Measurements from ENCODE around the gene STX5. TPM values are rescaled to one million over a fixed set of nuclear protein-coding genes. Genes with fewer than 3 reads are reported as not detected.
"Not testable (repeated sequence)": the region's sequence is repeated elsewhere in the genome, so short reads cannot be mapped to it uniquely, and the experiment has no call there.

The STX5 gene
- total RNA-seq, 1 donor from 2014 or later = 40.9 TPM

DNA sequence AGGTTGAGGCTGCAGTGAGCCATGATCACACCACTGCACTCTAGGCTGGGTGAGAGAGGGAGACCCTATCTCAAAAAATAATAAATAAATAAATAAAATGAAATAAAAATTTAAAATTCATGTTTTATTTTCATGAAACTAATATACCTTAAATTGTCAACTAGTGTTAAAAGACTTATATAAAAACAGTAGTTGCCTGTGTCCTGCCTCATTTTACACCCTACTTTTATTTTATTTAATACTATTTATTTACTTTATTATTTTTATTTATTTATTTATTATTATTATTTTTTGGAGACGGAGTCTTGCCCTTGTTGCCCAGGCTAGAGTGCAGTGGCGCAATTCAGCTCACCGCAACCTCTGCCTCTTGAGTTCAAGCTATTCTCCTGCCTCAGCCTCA, 12.3 kb upstream of the STX5 start:
- H3K36me3 ChIP-seq = no peaks in the 10 kb centered on the region
- H3K9me3 ChIP-seq = no peaks in the 10 kb centered on the region
- no peak overlapping the region for H3K27ac ChIP-seq
- no peak for ATAC-seq
- no peak overlapping the region for H3K4me3 ChIP-seq
- intact Hi-C loops (cut with DNase I) = no loop called here
- TF ChIP-seq CTCF (IDR thresholded peaks at IDR 0.05) = no peak
- H3K4me1 ChIP-seq = peaks cover 9% of the 10 kb centered on the region
- no peak for DNase-seq
- no peaks in the 10 kb centered on the region for H3K27me3 ChIP-seq

- TF ChIP-seq CTCF (IDR thresholded peaks at IDR 0.05) = no peak
- intact Hi-C loops (cut with DNase I) = no loop called here
- Histone ChIP-seq H3K36me3 (no peaks in the 10 kb centered on the region), H3K27ac (no peak overlapping the region), H3K9me3 (no peaks in the 10 kb centered on the region), H3K27me3 (no peaks in the 10 kb centered on the region), H3K4me3 (no peak overlapping the region), H3K4me1 (peaks cover 13% of the 10 kb centered on the region)
- ATAC-seq (no peak), DNase-seq (no peak)
Measured at GRCh38 chr11:62843466-62843865, 11.6 kb upstream of the STX5 start.

- H3K9me3 ChIP-seq; intact Hi-C loops (cut with DNase I); DNase-seq; H3K36me3 ChIP-seq; H3K27me3 ChIP-seq; ATAC-seq; H3K4me3 ChIP-seq: not testable (repeated sequence)
- Histone ChIP-seq H3K27ac (peak overlapping the region; percentile 98), H3K4me1 (peaks cover 17% of the 10 kb centered on the region)
Measured at GRCh38 chr11:62842891-62843290, 11.0 kb upstream of the STX5 start.

DNA sequence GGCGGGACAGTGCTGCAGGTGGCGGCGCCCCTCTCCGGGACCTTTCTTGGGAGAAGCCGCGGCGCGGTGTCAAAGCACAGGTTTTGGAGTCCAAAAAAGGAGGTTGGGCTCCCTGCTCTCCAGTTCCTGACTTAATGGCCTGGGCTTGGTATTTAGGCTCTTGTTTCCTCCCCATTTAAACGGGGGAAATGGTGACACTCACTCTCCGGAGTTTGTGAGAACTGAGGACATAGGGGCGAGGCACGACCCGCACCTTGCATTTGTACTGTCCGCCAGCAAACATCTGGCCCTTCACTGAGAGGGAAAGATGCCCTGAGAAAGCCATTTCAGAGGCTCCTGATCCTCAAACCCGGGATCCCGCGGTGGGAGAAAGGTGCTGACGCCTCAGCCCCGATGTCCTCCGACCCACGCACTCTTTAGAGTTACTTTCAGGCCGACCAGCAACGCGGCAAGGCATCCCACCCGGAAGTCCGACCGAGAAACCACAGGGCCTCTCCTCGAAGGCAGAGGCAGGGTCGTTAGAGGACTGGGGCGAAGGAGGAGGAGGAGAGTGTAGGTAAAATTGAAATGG, 10.4 kb upstream of the STX5 start:
- ATAC-seq = no peak
- no peaks in the 10 kb centered on the region for H3K36me3 ChIP-seq
- intact Hi-C loops (cut with DNase I) = no loop called here
- no peak for TF ChIP-seq CTCF (IDR thresholded peaks at IDR 0.05)
- H3K27me3 ChIP-seq = no peaks in the 10 kb centered on the region
- H3K9me3 ChIP-seq = no peaks in the 10 kb centered on the region
- peak overlapping the region; percentile 98 for H3K27ac ChIP-seq
- peak overlapping the region; percentile 86 for H3K4me3 ChIP-seq
- peak; percentile 73 for DNase-seq
- H3K4me1 ChIP-seq = peaks cover 20% of the 10 kb centered on the region

DNA sequence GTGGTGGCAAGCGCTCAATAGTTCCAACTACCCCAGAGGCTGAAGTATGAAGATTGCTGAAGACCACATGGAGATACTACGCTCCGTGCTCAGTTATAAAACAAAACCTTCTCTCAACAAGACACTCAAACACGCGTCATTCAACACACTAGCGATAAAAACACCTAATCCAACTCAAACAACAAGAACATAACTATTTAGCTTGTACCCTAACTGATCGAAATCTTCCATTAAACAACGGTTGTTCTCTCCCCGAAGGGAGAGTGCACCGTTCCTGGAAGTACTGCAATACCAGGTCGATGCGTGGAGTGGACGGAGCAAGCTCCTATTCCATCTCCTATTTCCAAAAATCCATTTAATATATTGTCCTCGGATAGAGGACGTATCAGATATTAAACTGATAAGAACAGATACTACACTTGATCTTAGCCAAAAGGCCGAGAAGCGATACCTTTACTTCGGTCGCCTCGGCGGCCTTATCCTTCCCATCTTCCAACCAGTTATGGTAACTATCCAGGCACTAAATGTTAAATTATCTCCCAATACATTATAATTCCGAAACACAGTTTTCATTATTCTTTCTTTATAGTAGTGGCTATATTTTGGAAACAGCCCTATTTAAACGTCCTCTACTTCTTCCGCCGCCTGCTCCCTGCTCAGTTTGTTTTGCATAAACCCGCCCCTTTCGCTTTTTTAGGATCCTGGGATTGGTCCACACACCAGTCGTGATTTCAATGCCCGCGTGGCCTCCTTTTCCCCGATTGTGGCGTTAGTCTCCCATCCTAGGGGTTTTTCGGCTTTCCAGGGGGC, 9.7 kb upstream of the STX5 start:
- Histone ChIP-seq H3K4me1 (peaks cover 20% of the 10 kb centered on the region), H3K27me3 (no peaks in the 10 kb centered on the region), H3K4me3 (peak overlapping the region; percentile 86), H3K27ac (peak overlapping the region; percentile 98), H3K9me3 (no peaks in the 10 kb centered on the region), H3K36me3 (peaks cover 4% of the 10 kb centered on the region)
- intact Hi-C loops (cut with DNase I) = no loop called here
- ATAC-seq = peak; percentile 77
- TF ChIP-seq CTCF (IDR thresholded peaks at IDR 0.05) = no peak
- peak; percentile 88 for DNase-seq

GRCh38 chr11:62840721-62841360, 9.0 kb upstream of the STX5 start:
- Histone ChIP-seq H3K27ac (peak overlapping the region; percentile 98), H3K36me3 (peaks cover 11% of the 10 kb centered on the region), H3K4me1 (peaks cover 20% of the 10 kb centered on the region), H3K4me3 (peak overlapping the region; percentile 86)
- DNase-seq = peak; percentile 85
- intact Hi-C loops (cut with DNase I); H3K27me3 ChIP-seq; H3K9me3 ChIP-seq: not testable (repeated sequence)
- peak; percentile 5 for ATAC-seq
